GM21367 (cell line): ENCODE results near the gene MBOAT2.

Source experiments
- ATAC-seq: cut with Tn5 transposase; IDR thresholded peaks from one replicate; pipeline ENCODE4 v1.9.1; 2021; ENCODE audit not compliant: unreplicated experiment

The MBOAT2 gene

GRCh38 chr2:8836971-8837794 is 166.3 kb downstream of the MBOAT2 start, which contains the start of gene KIDINS220:
Gene KIDINS220 (minus strand): TSS chr2:8837613. CDS start chr2:8827093, 10,520 bp downstream.
- ATAC-seq = peak; percentile 81

GRCh38 chr2:8835279-8835678 is 168.2 kb downstream of the MBOAT2 start:
- no peak for ATAC-seq

- no peak for ATAC-seq
These were observed 169.6 kb downstream of the MBOAT2 start for GRCh38 chr2:8833853-8834252.

- ATAC-seq = no peak
These were observed 172.0 kb downstream of the MBOAT2 start for GRCh38 chr2:8831516-8831915.

- no peak for ATAC-seq
These were observed 175.8 kb downstream of the MBOAT2 start for GRCh38 chr2:8827729-8828128.

- no peak for ATAC-seq
These were observed 181.3 kb downstream of the MBOAT2 start for GRCh38 chr2:8822218-8822617.

- no peak for ATAC-seq
These were observed 181.9 kb downstream of the MBOAT2 start for GRCh38 chr2:8821276-8822217.

GRCh38 chr2:8819948-8820347 is 183.5 kb downstream of the MBOAT2 start:
- no peak for ATAC-seq

GRCh38 chr2:8819194-8819593 is 184.3 kb downstream of the MBOAT2 start:
- ATAC-seq = no peak

- ATAC-seq = no peak
These were observed 186.3 kb downstream of the MBOAT2 start for GRCh38 chr2:8817221-8817620.

- no peak for ATAC-seq
These were observed 196.4 kb downstream of the MBOAT2 start for GRCh38 chr2:8806885-8807704.

- no peak for ATAC-seq
These were observed 197.9 kb downstream of the MBOAT2 start for GRCh38 chr2:8805278-8806210.

GRCh38 chr2:8803658-8804379 is 199.7 kb downstream of the MBOAT2 start:
- peak; percentile 99 for ATAC-seq

GRCh38 chr2:8802741-8803140 is 200.7 kb downstream of the MBOAT2 start:
- no peak for ATAC-seq
